OCI-LY7 (cell line): ENCODE results near the gene KRT17. TPM values are rescaled to one million over a fixed set of nuclear protein-coding genes. Genes with fewer than 3 reads are reported as not detected.

Experiments
- BruUV-seq: library from RNA; stranded (reverse); fragments of 400-500 nt; replicated peaks from 2 replicates; lab custom pipeline; 2021; lab: Mats Ljungman, UMichigan
- CTCF ChIA-PET: fragments of 300-600 bp; sonication (Branson Sonifier 250); formaldehyde crosslinking; loops from one replicate; lab custom pipeline; 2022; ENCODE audit warnings: antibody characterized with exemption; ENCODE audit not compliant: unreplicated experiment; lab: Charles Lee
- POLR2A ChIA-PET: fragments of 300-600 bp; sonication (Branson Sonifier 250); formaldehyde crosslinking; loops from one replicate; lab custom pipeline; 2022; ENCODE audit warnings: antibody characterized with exemption; lab: Charles Lee
- DNase-seq: peaks from one replicate; pipeline ENCODE4 v3.0.0-alpha.2; 2015; ENCODE audit warnings: low spot score
- H2AFZ ChIP-seq: fragments of 200-600 bp; sonication (generic), shearing (Covaris generic); 2 replicates; pipeline ENCODE4 v1.6.1; 2014; ENCODE audit warnings: mild to moderate bottlenecking, antibody characterized with exemption, low read length, moderate library complexity
- H3K27ac ChIP-seq: fragments of 200-600 bp; sonication (generic); 2 replicates; pipeline ENCODE4 v1.5.1; 2014; ENCODE audit warnings: mixed run types, low read depth, mild to moderate bottlenecking, moderate library complexity, low read length, inconsistent platforms; ENCODE audit not compliant: poor library complexity, severe bottlenecking
- H3K36me3 ChIP-seq: fragments of 200-600 bp; sonication (generic); 2 replicates; pipeline ENCODE4 v1.6.1; 2014; ENCODE audit warnings: mild to moderate bottlenecking, antibody characterized with exemption, low read length, moderate library complexity, mixed read lengths; ENCODE audit not compliant: insufficient read depth
- H3K4me1 ChIP-seq: fragments of 200-600 bp; sonication (generic); 2 replicates; pipeline ENCODE4 v1.5.1; 2014; ENCODE audit warnings: mild to moderate bottlenecking, low read length; ENCODE audit not compliant: insufficient read depth, poor library complexity, severe bottlenecking
- H3K4me2 ChIP-seq: fragments of 200-600 bp; sonication (generic); 2 replicates; pipeline ENCODE4 v1.6.1; 2014; ENCODE audit warnings: mild to moderate bottlenecking, low read length
- H3K4me3 ChIP-seq: fragments of 200-600 bp; sonication (generic); 2 replicates; pipeline ENCODE4 v1.5.1; 2014; ENCODE audit warnings: mild to moderate bottlenecking, low read depth, low read length; ENCODE audit not compliant: poor library complexity, severe bottlenecking
- H3K79me2 ChIP-seq: fragments of 200-600 bp; sonication (generic); 2 replicates; pipeline ENCODE4 v1.6.1; 2016; ENCODE audit warnings: low read depth, mild to moderate bottlenecking, low read length, moderate library complexity, mixed read lengths; ENCODE audit not compliant: insufficient read depth
- H3K9me2 ChIP-seq: fragments of 200-600 bp; sonication (generic); 2 replicates; pipeline ENCODE4 v1.6.1; 2016; ENCODE audit warnings: mild to moderate bottlenecking, low read length, mixed read lengths; ENCODE audit not compliant: insufficient read depth
- H3K9me3 ChIP-seq: fragments of 200-600 bp; sonication (generic); 2 replicates; pipeline ENCODE4 v1.6.1; 2014; ENCODE audit warnings: mild to moderate bottlenecking, mixed run types, low read length, mixed read lengths
- H4K20me1 ChIP-seq: fragments of 200-600 bp; sonication (generic); 2 replicates; pipeline ENCODE4 v1.6.1; 2014; ENCODE audit warnings: mild to moderate bottlenecking, antibody characterized with exemption, low read length, moderate library complexity, mixed read lengths; ENCODE audit not compliant: insufficient read depth
- EZH2phosphoT487 ChIP-seq: fragments of 200-600 bp; sonication (generic); IDR thresholded peaks from 2 replicates; pipeline ENCODE4 v1.6.1; 2018; ENCODE audit warnings: low read depth, borderline replicate concordance, mild to moderate bottlenecking, mixed run types, antibody characterized with exemption, low read length, moderate library complexity, mixed read lengths
- intact Hi-C: fragments of 100-400 bp; cut with micrococcal nuclease; formaldehyde crosslinking; loops from one replicate; pipeline ENCODE4 v1.10.0; 2022; ENCODE audit not compliant: unreplicated experiment
- total RNA-seq, 2 experiments: library from RNA; depleted of rRNA in 1 of 2; stranded (reverse); fragments of >200 nt in 1 of 2; shearing (Covaris generic) in 1 of 2; gene quantifications; 2 replicates each; pipeline ENCODE4 v1.2.3, GENCODE V29; 2014 to 2022
- TF ChIP-seq, protein P1 (sequence below): fragments of 200-600 bp; sonication (generic); conservative IDR thresholded peaks from 2 replicates; pipeline ENCODE4 v1.5.1; 2014; ENCODE audit warnings: mild to moderate bottlenecking, antibody characterized with exemption, low read length, moderate library complexity, mixed read lengths

KRT17 gene
- total RNA-seq, 2 experiments from 2014 or later: 2.1 TPM; not detected in 1

DNA sequence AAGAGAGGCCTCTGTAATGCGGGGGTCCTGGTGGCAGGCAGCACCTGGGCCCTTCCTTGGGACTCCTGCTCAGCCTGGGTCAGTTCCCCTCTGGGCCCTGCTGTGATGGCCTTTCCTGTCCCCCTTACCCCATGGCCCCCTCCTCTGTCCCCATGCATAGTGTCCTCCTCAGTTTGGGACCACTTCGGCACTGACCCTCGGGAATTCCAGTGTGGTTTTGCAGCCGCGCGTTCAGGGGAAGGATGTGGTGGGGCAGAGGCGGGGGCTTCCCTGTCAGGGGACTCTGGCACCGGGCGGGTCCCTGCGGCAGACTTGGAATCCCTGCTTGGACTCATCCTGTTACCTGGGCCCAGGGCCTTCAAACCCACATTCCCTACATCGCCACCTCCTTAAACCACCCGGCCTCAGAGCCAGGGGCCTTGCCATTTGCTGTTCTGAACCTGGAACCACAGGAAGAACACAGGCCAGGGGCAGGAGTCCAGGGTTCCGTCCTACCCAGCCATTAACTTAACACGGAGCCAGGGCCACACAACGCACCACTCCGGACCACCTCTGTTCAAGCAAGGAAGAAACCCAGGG is 32.9 kb upstream of the KRT17 start:
- ChIA-PET CTCF (interaction anchor here (1.4 kb wide), 1 partner anchor 9 kb away, joined by 10 read pairs; no protein-coding TSS in a partner anchor), POLR2A (no interaction called here)
- H3K4me1 ChIP-seq: no peaks in the 10 kb centered on the region
- intact Hi-C loops: no loop called here
- no peaks in the 10 kb centered on the region for H3K36me3 ChIP-seq
- H3K4me3 ChIP-seq: no peak overlapping the region
- BruUV-seq: no TSS peak
- no peak overlapping the region for H3K4me2 ChIP-seq
- no peaks in the 10 kb centered on the region for H3K9me2 ChIP-seq
- H3K9me3 ChIP-seq: no peaks in the 10 kb centered on the region
- H3K27ac ChIP-seq: no peak overlapping the region
- no peaks in the 10 kb centered on the region for H4K20me1 ChIP-seq
- H3K79me2 ChIP-seq: no peaks in the 10 kb centered on the region
- DNase-seq: no peak
- TF ChIP-seq EZH2phosphoT487: no peak
- TF ChIP-seq, protein P1, sequence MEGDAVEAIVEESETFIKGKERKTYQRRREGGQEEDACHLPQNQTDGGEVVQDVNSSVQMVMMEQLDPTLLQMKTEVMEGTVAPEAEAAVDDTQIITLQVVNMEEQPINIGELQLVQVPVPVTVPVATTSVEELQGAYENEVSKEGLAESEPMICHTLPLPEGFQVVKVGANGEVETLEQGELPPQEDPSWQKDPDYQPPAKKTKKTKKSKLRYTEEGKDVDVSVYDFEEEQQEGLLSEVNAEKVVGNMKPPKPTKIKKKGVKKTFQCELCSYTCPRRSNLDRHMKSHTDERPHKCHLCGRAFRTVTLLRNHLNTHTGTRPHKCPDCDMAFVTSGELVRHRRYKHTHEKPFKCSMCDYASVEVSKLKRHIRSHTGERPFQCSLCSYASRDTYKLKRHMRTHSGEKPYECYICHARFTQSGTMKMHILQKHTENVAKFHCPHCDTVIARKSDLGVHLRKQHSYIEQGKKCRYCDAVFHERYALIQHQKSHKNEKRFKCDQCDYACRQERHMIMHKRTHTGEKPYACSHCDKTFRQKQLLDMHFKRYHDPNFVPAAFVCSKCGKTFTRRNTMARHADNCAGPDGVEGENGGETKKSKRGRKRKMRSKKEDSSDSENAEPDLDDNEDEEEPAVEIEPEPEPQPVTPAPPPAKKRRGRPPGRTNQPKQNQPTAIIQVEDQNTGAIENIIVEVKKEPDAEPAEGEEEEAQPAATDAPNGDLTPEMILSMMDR: no peak
- no peak overlapping the region for H2AFZ ChIP-seq

DNA sequence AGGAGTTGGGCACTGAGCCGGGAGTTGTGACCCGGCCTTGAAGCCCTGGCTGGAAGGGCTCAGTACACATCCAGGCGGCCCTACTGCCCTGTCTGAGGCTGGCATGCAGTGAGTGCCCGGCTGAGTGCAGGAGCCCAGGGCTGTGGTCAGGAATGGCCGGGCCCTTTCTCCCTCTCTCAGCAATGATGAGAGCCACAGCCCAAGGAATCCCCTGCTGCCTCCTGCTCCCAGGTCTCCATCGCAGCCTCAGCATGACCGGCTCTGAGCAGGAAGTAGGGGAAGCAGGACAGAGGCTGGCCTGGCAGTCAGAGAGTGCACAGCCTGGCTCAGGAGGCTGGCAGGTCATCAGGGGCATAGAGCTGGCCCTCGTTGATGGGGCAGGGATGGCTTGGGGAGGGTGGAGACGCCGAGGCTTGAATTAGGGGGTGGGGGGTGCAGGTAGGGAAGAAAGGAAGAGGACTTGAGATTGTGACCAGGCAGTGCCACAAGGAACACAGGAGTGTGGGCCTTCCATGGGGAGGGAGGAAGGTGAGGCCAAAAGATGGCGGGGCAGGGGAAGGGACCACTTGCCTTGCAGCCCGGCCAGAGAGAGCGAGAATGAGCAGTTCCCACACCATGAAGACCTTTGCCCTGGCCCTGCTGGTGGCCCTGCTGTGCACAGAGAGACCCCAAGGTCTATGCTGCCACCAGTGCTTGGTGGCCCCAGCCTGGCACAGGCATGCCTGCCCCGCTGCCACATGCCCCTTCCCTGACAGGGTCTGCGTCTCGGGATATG is 32.1 kb upstream of the KRT17 start:
- no peaks in the 10 kb centered on the region for H3K36me3 ChIP-seq
- ChIA-PET POLR2A (no interaction called here), CTCF (no interaction called here)
- no peaks in the 10 kb centered on the region for H3K9me3 ChIP-seq
- intact Hi-C loops: no loop called here
- no peak overlapping the region for H3K27ac ChIP-seq
- no peaks in the 10 kb centered on the region for H4K20me1 ChIP-seq
- H3K4me2 ChIP-seq: no peak overlapping the region
- no peaks in the 10 kb centered on the region for H3K79me2 ChIP-seq
- no peak overlapping the region for H3K4me3 ChIP-seq
- no peak overlapping the region for H2AFZ ChIP-seq
- H3K4me1 ChIP-seq: no peaks in the 10 kb centered on the region
- TF ChIP-seq EZH2phosphoT487: no peak
- TF ChIP-seq, protein P1: no peak
- DNase-seq: no peak
- H3K9me2 ChIP-seq: no peaks in the 10 kb centered on the region
- no TSS peak for BruUV-seq

DNA sequence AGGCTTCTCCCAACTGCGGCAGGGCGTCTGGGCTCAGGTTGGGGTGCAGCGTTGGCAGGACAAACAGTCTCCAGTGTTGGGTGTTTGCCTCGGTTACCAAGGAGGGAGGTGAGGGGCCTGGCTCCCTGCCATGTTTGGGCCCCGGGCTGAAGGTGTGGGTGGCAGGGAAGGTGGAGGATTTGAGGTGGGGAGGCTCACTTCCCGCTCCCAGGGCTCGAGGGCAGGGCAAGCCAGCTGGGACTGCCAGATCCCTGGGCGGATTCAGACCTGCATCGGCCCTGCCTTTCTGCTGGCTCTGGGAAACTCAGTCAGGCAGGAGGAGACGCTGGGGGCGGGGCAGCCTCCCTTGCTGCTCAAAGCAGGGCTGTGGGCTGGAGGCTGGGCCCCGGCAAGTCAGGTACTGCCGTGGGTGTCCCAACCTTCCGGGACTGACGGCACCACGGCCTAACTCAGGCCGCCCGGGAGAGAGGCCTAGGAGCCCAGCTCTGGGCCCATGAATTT is 31.3 kb upstream of the KRT17 start:
- no peak for DNase-seq
- Histone ChIP-seq H3K27ac (no peak overlapping the region), H3K4me2 (no peak overlapping the region), H2AFZ (no peak overlapping the region), H3K4me3 (no peak overlapping the region), H4K20me1 (no peaks in the 10 kb centered on the region), H3K79me2 (no peaks in the 10 kb centered on the region), H3K9me2 (no peaks in the 10 kb centered on the region), H3K36me3 (no peaks in the 10 kb centered on the region), H3K9me3 (no peaks in the 10 kb centered on the region), H3K4me1 (no peaks in the 10 kb centered on the region)
- ChIA-PET POLR2A (no interaction called here), CTCF (no interaction called here)
- TF ChIP-seq, protein P1: no peak
- no peak for TF ChIP-seq EZH2phosphoT487
- intact Hi-C loops: no loop called here
- BruUV-seq: no TSS peak
